Calu3 (cell line): ENCODE data around the gene KCND2. TPM values are rescaled to one million over a fixed set of nuclear protein-coding genes. Genes with fewer than 3 reads are reported as not detected.

Experiments
- BruUV-seq: library from RNA; stranded (reverse); fragments of 400-500 nt; replicated peaks from 2 replicates; lab custom pipeline; 2021; lab: Mats Ljungman, UMichigan
- CTCF ChIA-PET: fragments of 300-600 bp; sonication (Branson Sonifier 250); formaldehyde crosslinking; loops from one replicate; lab custom pipeline; 2022; ENCODE audit warnings: antibody characterized with exemption; lab: Charles Lee
- DNase-seq: peaks from one replicate; pipeline ENCODE4 v3.0.0; 2022
- H3K27ac Mint-ChIP-seq: one replicate; pipeline ENCODE4 v1.8.0; 2022; ENCODE audit warnings: mixed read lengths; ENCODE audit not compliant: unreplicated experiment
- H3K27me3 Mint-ChIP-seq: one replicate; pipeline ENCODE4 v1.8.0; 2022; ENCODE audit warnings: mixed read lengths; ENCODE audit not compliant: unreplicated experiment
- H3K36me3 Mint-ChIP-seq: one replicate; pipeline ENCODE4 v1.8.0; 2022; ENCODE audit warnings: mild to moderate bottlenecking, moderate library complexity, mixed read lengths; ENCODE audit not compliant: insufficient read depth, unreplicated experiment
- H3K4me1 Mint-ChIP-seq: one replicate; pipeline ENCODE4 v1.8.0; 2022; ENCODE audit warnings: mild to moderate bottlenecking, low read depth, mixed read lengths; ENCODE audit not compliant: unreplicated experiment
- H3K4me3 Mint-ChIP-seq: one replicate; pipeline ENCODE4 v1.8.0; 2022; ENCODE audit warnings: mild to moderate bottlenecking, low read depth, moderate library complexity, mixed read lengths; ENCODE audit not compliant: unreplicated experiment
- H3K9me3 Mint-ChIP-seq: one replicate; pipeline ENCODE4 v1.8.0; 2022; ENCODE audit warnings: low read depth, mixed read lengths; ENCODE audit not compliant: unreplicated experiment
- CTCF ChIP-seq: fragments of 200-600 bp; IDR thresholded peaks from one replicate; pipeline ENCODE4 v1.8.0; 2022; ENCODE audit warnings: antibody characterized with exemption; ENCODE audit not compliant: unreplicated experiment
- intact Hi-C: fragments of 100-400 bp; cut with micrococcal nuclease; formaldehyde crosslinking; loops from one replicate; pipeline ENCODE4 v1.10.0; 2022; ENCODE audit not compliant: unreplicated experiment
- total RNA-seq: library from RNA; stranded (reverse); gene quantifications from 2 replicates; pipeline ENCODE4 v1.2.3, GENCODE V29; 2022

KCND2 gene
- total RNA-seq, 1 experiment from 2014 or later, result 1.2 TPM

GRCh38 chr7:120733143-120733542 lies 460.2 kb downstream of the KCND2 start:
- H3K4me1 Mint-ChIP-seq, result no peaks in the 10 kb centered on the region
- H3K27ac Mint-ChIP-seq, result no peak overlapping the region
- DNase-seq, result no peak
- peaks cover 3% of the 10 kb centered on the region for H3K9me3 Mint-ChIP-seq
- H3K4me3 Mint-ChIP-seq, result no peak overlapping the region
- no TSS peak for BruUV-seq
- CTCF ChIA-PET, result no interaction called here
- intact Hi-C loops, result no loop called here
- no peaks in the 10 kb centered on the region for H3K27me3 Mint-ChIP-seq
- H3K36me3 Mint-ChIP-seq, result no peaks in the 10 kb centered on the region
- TF ChIP-seq CTCF, result no peak

- no peaks in the 10 kb centered on the region for H3K27me3 Mint-ChIP-seq
- H3K4me3 Mint-ChIP-seq, result no peak overlapping the region
- no peaks in the 10 kb centered on the region for H3K4me1 Mint-ChIP-seq
- no peak overlapping the region for H3K27ac Mint-ChIP-seq
- CTCF ChIA-PET, result no interaction called here
- H3K36me3 Mint-ChIP-seq, result no peaks in the 10 kb centered on the region
- BruUV-seq, result no TSS peak
- TF ChIP-seq CTCF, result no peak
- DNase-seq, result no peak
- H3K9me3 Mint-ChIP-seq, result peaks cover 3% of the 10 kb centered on the region
- intact Hi-C loops, result no loop called here
These were observed 460.9 kb downstream of the KCND2 start for GRCh38 chr7:120733835-120734234.

GRCh38 chr7:120735791-120736190 lies 462.8 kb downstream of the KCND2 start:
- no peak overlapping the region for H3K27ac Mint-ChIP-seq
- intact Hi-C loops, result no loop called here

DNA sequence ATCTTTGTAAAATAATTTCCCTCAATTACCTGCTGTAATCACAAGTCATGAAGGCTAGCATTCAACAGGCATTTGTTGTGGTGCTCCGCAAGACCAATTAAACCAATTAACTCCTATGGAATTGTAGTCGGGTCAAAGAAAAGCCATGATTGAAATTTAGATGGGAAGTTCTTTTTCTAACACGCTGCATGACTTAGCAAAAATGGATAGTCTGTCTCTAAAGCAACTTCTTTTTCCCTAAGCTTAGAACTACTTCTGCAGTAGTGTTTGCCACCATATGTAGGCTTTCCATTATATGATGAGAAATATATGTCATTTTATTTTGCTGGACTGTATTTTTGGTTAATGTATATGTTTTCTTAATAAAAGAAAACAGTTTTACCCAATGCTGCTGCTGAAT lies 465.8 kb downstream of the KCND2 start:
- BruUV-seq, result no TSS peak
- CTCF ChIA-PET, result no interaction called here
- no peak for DNase-seq
- no peak overlapping the region for H3K27ac Mint-ChIP-seq
- intact Hi-C loops, result no loop called here
- H3K9me3 Mint-ChIP-seq, result no peaks in the 10 kb centered on the region
- H3K4me1 Mint-ChIP-seq, result peaks cover 30% of the 10 kb centered on the region
- H3K36me3 Mint-ChIP-seq, result no peaks in the 10 kb centered on the region
- no peak overlapping the region for H3K4me3 Mint-ChIP-seq
- H3K27me3 Mint-ChIP-seq, result no peaks in the 10 kb centered on the region
- no peak for TF ChIP-seq CTCF

More at GRCh38 chr7:120735791-120736190, 462.8 kb downstream of the KCND2 start:
- Mint-ChIP-seq H3K4me1 (peaks cover 6% of the 10 kb centered on the region), H3K27me3 (no peaks in the 10 kb centered on the region), H3K4me3 (no peak overlapping the region), H3K36me3 (no peaks in the 10 kb centered on the region), H3K9me3 (peaks cover 3% of the 10 kb centered on the region)
- no TSS peak for BruUV-seq
- TF ChIP-seq CTCF, result no peak
- CTCF ChIA-PET, result no interaction called here
- DNase-seq, result no peak

DNA sequence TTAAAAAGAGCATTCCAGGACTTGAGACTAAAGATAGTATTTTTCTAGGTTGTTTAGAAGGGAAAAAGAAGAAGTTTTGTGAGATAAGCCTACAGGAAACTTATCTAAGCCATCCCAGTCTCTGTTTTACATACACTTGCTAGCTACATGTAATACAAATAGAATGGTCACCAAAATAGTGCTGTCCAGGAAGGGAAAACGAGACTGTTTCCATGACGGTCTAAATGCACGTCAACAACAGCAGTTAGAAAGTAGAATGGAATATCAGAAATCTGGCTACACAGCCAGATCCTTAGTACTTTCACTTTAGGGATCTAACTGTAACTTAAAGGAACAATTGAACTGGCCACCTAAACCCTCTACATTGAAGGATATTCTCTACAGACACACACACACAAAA lies 467.4 kb downstream of the KCND2 start:
- Mint-ChIP-seq H3K27ac (peak overlapping the region; percentile 23), H3K4me3 (peak overlapping the region; percentile 22), H3K36me3 (no peaks in the 10 kb centered on the region), H3K4me1 (peaks cover 31% of the 10 kb centered on the region), H3K9me3 (no peaks in the 10 kb centered on the region), H3K27me3 (no peaks in the 10 kb centered on the region)
- TF ChIP-seq CTCF, result no peak
- DNase-seq, result no peak
- intact Hi-C loops, result no loop called here
- CTCF ChIA-PET, result no interaction called here
- no TSS peak for BruUV-seq
